ENCODE data around the gene MACF1.
A peak's percentile ranks its signal among the peaks of the same experiment; 100 is the strongest.

- TF ChIP-seq ATF2 (CRISPR knock-in tag; IDR thresholded peaks at IDR 0.05) (no peak), IRF2 (CRISPR knock-in tag; IDR thresholded peaks at IDR 0.05) (0 out of 2 replicates have a peak, but pooled peaks have one; percentile 46), JUNB (CRISPR knock-in tag; IDR thresholded peaks at IDR 0.05; ENCODE audit: borderline replicate concordance) (no peak), CTCF (CRISPR knock-in tag; IDR thresholded peaks at IDR 0.05) (peak; percentile 93), TAF1 (CRISPR knock-in tag; IDR thresholded peaks at IDR 0.05) (no peak), REST (IDR thresholded peaks at IDR 0.05; ENCODE audit: borderline replicate concordance in 1 of 2, low read depth in 1 of 2, low read length in 2 of 2) (no peak), MATR3 (CRISPR knock-in tag; IDR thresholded peaks at IDR 0.05) (no peak), FOXJ3 (CRISPR knock-in tag; IDR thresholded peaks at IDR 0.05; ENCODE audit: borderline replicate concordance) (peak; percentile 52; the same call in 1 of the 2 replicates), POLR2AphosphoS5 (IDR thresholded peaks at IDR 0.05; ENCODE audit: low read depth, low read length) (no peak), ETV5 (CRISPR knock-in tag; IDR thresholded peaks at IDR 0.05; ENCODE audit: borderline replicate concordance) (no peak; the same call in 1 of the 2 replicates), SIN3A (IDR thresholded peaks at IDR 0.05; ENCODE audit: borderline replicate concordance, low read depth, low read length) (no peak), NFYB (CRISPR knock-in tag; IDR thresholded peaks at IDR 0.05) (no peak)
Measured at GRCh38 chr1:39378377-39378776, 173.9 kb downstream of the MACF1 start.

Measured in HepG2 (cell line).